Suprapubic skin (tissue), 4 donors: Measurements from ENCODE around the gene TWSG1. TPM values are rescaled to one million over a fixed set of nuclear protein-coding genes. Genes with fewer than 3 reads are reported as not detected.
"Not testable (repeated sequence)": the region's sequence is repeated elsewhere in the genome, so short reads cannot be mapped to it uniquely, and the experiment has no call there.

ENCODE experiments used
- DNase-seq, 2 donors: peaks; one replicate each; pipeline ENCODE4 v3.0.0-alpha.2; 2019; ENCODE audit warnings: low spot score in 2 of 2
- H3K27ac ChIP-seq: fragments of 200-600 bp; sonication (generic); one replicate; pipeline ENCODE4 v1.5.1; 2019
- H3K27me3 ChIP-seq: fragments of 200-600 bp; sonication (generic); one replicate; pipeline ENCODE4 v1.5.1; 2019
- H3K36me3 ChIP-seq: fragments of 200-600 bp; sonication (generic); one replicate; pipeline ENCODE4 v1.5.1; 2019
- H3K4me1 ChIP-seq: fragments of 200-600 bp; sonication (generic); one replicate; pipeline ENCODE4 v1.5.1; 2019
- H3K4me3 ChIP-seq: fragments of 200-600 bp; sonication (generic); one replicate; pipeline ENCODE4 v1.5.1; 2019; ENCODE audit warnings: mild to moderate bottlenecking
- H3K9me3 ChIP-seq: fragments of 200-600 bp; sonication (generic); one replicate; pipeline ENCODE4 v1.5.1; 2019
- CTCF ChIP-seq, 2 donors: fragments of 200-600 bp in 1 of 2; fragments of 450-650 bp in 1 of 2; sonication (generic) in 1 of 2; IDR thresholded peaks; one replicate each; pipeline ENCODE4 v1.5.1; 2016 to 2019; ENCODE audit warnings: antibody characterized with exemption in 2 of 2, mild to moderate bottlenecking in 1 of 2, moderate library complexity in 1 of 2
- EP300 ChIP-seq: sonication (generic); formaldehyde crosslinking; IDR thresholded peaks from one replicate; pipeline ENCODE4 v1.6.1; 2017; ENCODE audit warnings: antibody characterized with exemption
- POLR2A ChIP-seq, 2 donors: fragments of 450-650 bp; IDR thresholded peaks; one replicate each; pipeline ENCODE4 v1.6.1; 2017; ENCODE audit warnings: antibody characterized with exemption in 2 of 2, mild to moderate bottlenecking in 2 of 2, moderate library complexity in 2 of 2
- POLR2AphosphoS5 ChIP-seq, 3 donors: sonication (generic); formaldehyde crosslinking; IDR thresholded peaks; one replicate each; pipeline ENCODE4 v1.6.1; 2017; ENCODE audit warnings: antibody characterized with exemption in 3 of 3
- WGBS: methylation state at CpG from one replicate; pipeline ENCODE4 v1.1.5; 2018; 5-methylcytosine and 5-hydroxymethylcytosine counted together
- total RNA-seq, 4 donors: library from RNA; depleted of rRNA; stranded (reverse); fragments of >200 nt; gene quantifications; one replicate each; pipeline ENCODE4 v1.1.0, GENCODE V29; 2016

Gene TWSG1
- total RNA-seq, 4 donors from 2014 or later, result 18.7 to 41.6 (median 26.1) TPM

- peaks cover 25% of the 10 kb centered on the region for H3K4me1 ChIP-seq
- H3K4me3 ChIP-seq, result no peak overlapping the region
- DNase-seq, result no peak
- H3K36me3 ChIP-seq, result peaks cover under 1% of the 10 kb centered on the region
- H3K9me3 ChIP-seq, result no peaks in the 10 kb centered on the region
- no peaks in the 10 kb centered on the region for H3K27me3 ChIP-seq
- H3K27ac ChIP-seq, result no peak overlapping the region
- WGBS, result 88% methylated on average over 8 of the region's 8 CpGs
- TF ChIP-seq POLR2A (IDR thresholded peaks at IDR 0.05) (no peak), POLR2AphosphoS5 (IDR thresholded peaks at IDR 0.05) (no peak), EP300 (no peak), CTCF (IDR thresholded peaks at IDR 0.05) (no peak)
These were observed 29.7 kb downstream of the TWSG1 start for GRCh38 chr18:9364242-9364641.

- Histone ChIP-seq H3K4me3 (no peak overlapping the region), H3K9me3 (no peaks in the 10 kb centered on the region), H3K4me1 (peaks cover 25% of the 10 kb centered on the region), H3K27ac (no peak overlapping the region), H3K36me3 (peaks cover 4% of the 10 kb centered on the region), H3K27me3 (no peaks in the 10 kb centered on the region)
- no peak for DNase-seq
- 86% methylated on average over 7 of the region's 7 CpGs for WGBS
- TF ChIP-seq CTCF (IDR thresholded peaks at IDR 0.05), result no peak
- no peak for TF ChIP-seq EP300
- TF ChIP-seq POLR2AphosphoS5 (IDR thresholded peaks at IDR 0.05), result no peak
- TF ChIP-seq POLR2A (IDR thresholded peaks at IDR 0.05), result no peak
These were observed 30.8 kb downstream of the TWSG1 start for GRCh38 chr18:9365406-9365805.

DNA sequence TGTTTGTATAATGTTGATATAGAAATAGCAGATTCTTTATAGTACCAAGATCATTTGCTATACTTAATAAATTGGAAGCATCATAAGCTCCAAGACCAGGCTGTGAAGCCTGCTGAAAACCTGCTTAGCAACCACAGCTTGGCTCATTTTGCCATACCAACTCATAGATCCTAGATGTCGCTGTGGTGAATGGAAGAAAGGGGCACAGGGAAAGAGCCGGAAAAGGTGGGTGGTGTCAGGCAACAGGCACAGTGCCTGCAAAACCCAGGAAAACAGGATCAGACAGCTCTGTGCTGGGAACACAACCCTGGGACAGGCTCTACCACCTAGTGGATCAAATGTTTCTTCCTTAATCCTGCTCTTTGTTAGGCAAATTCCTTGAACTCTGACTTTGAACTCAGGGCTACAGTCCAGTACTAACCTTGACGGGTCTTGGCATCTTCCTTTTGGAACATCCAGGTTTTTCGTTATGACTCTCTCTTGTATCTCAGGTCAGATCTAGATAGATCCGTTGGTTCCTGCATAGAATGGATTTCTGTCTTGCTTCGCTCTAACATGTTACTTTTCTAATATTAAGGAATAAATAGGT is 31.6 kb downstream of the TWSG1 start:
- H3K27me3 ChIP-seq, result no peaks in the 10 kb centered on the region
- peaks cover 21% of the 10 kb centered on the region for H3K4me1 ChIP-seq
- peak in 1 of 3 donors; percentile 58 for TF ChIP-seq POLR2AphosphoS5 (IDR thresholded peaks at IDR 0.05)
- TF ChIP-seq CTCF (IDR thresholded peaks at IDR 0.05), result peak; percentile 16 to 26
- no peak for TF ChIP-seq EP300
- no peak overlapping the region for H3K4me3 ChIP-seq
- no peaks in the 10 kb centered on the region for H3K9me3 ChIP-seq
- H3K27ac ChIP-seq, result peak overlapping the region; percentile 41
- WGBS, result 31% methylated on average over 6 of the region's 6 CpGs
- DNase-seq, result no peak
- H3K36me3 ChIP-seq, result peaks cover 4% of the 10 kb centered on the region

DNA sequence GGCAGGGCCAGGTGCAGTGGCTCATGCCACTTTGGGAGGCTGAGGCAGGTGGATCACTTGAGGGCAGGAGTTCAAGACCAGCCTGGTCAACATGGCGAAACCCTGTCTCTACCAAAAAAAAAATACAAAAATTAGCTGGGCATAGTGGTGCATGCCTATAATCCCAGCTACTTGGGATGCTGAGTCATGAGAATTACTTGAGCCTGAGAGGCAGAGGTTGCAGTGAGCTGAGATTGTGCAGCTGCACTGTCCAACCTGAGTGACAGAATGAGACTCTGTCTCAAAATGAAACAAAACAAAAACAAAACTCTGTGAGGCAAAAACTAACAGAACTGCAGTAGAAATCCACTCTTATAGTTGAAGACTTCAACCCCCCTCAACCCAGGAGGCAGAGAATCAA is 38.7 kb downstream of the TWSG1 start:
- WGBS, result 94% methylated on average over 1 of the region's 1 CpG
- not testable (repeated sequence) for DNase-seq, H3K27ac ChIP-seq, H3K27me3 ChIP-seq, H3K4me1 ChIP-seq, H3K4me3 ChIP-seq, H3K9me3 ChIP-seq, H3K36me3 ChIP-seq

DNA sequence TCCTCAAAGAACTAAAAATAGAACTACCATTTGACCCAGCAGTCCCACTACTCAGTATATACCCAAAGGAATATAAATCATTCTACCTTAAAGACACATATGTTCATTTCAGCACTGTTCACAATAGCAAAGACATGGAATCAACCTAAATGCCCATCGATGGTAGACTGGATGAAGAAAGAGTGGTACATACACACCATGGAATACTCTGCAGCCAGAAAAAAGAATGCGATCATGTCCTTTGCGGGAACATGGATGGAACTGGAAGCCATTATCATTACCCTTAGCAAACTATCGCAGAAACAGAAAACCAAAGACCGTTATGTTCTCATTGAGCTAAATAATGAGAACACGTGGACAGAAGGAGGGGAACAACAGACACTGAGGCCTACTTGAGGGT is 44.5 kb downstream of the TWSG1 start:
- H3K36me3 ChIP-seq, result no peaks in the 10 kb centered on the region
- no peak overlapping the region for H3K4me3 ChIP-seq
- no peaks in the 10 kb centered on the region for H3K27me3 ChIP-seq
- no peak for TF ChIP-seq POLR2A (IDR thresholded peaks at IDR 0.05)
- TF ChIP-seq POLR2AphosphoS5 (IDR thresholded peaks at IDR 0.05), result no peak
- no peak for TF ChIP-seq EP300
- TF ChIP-seq CTCF (IDR thresholded peaks at IDR 0.05), result no peak
- DNase-seq, result no peak
- no peak overlapping the region for H3K27ac ChIP-seq
- H3K4me1 ChIP-seq, result no peaks in the 10 kb centered on the region
- H3K9me3 ChIP-seq, result no peaks in the 10 kb centered on the region
- WGBS, result 95% methylated on average over 6 of the region's 6 CpGs

DNA sequence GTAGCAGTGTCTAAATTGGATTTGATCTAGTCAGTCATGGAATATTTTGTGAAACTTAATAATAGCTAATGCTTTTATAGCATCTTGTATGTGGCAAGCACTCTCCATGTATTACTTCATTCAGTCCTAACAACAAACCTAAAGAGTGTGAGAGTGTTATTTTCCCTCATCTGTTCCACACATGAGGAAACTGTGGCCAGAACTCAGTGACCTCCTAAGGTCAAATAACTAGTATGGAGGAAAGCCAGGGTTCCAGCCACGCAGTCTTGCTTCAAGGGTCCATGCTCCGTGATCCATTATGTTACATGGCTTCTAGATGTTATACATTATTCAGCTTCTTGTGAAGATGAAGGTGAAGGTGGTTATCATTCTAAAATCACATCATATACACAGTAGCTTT is 45.5 kb downstream of the TWSG1 start:
- DNase-seq, result no peak
- H3K27me3 ChIP-seq, result no peaks in the 10 kb centered on the region
- H3K4me3 ChIP-seq, result no peak overlapping the region
- WGBS, result 69% methylated on average over 2 of the region's 2 CpGs
- H3K27ac ChIP-seq, result peak overlapping the region; percentile 19
- no peaks in the 10 kb centered on the region for H3K9me3 ChIP-seq
- TF ChIP-seq POLR2A (IDR thresholded peaks at IDR 0.05) (no peak), POLR2AphosphoS5 (IDR thresholded peaks at IDR 0.05) (peak in 1 of 3 donors; percentile 21), CTCF (IDR thresholded peaks at IDR 0.05) (no peak)
- no peaks in the 10 kb centered on the region for H3K36me3 ChIP-seq
- H3K4me1 ChIP-seq, result no peaks in the 10 kb centered on the region
